Uterus (tissue), 4 donors: ENCODE data around the gene ATP1A1. TPM values are rescaled to one million over a fixed set of nuclear protein-coding genes. Genes with fewer than 3 reads are reported as not detected.

Source experiments
- DNase-seq, 2 donors: peaks; one replicate each; pipeline ENCODE4 v3.0.0-alpha.2; 2019 to 2020
- H3K27ac ChIP-seq, 2 donors: fragments of 200-600 bp; sonication (generic); 1 replicate in 1 of 2; 2 replicates in 1 of 2; pipeline ENCODE4 v1.5.1; 2016 to 2018
- H3K27me3 ChIP-seq, 2 donors: fragments of 200-600 bp; sonication (generic); one replicate each; pipeline ENCODE4 v1.5.1; 2018 to 2019; ENCODE audit warnings: control low read depth in 1 of 2
- H3K36me3 ChIP-seq, 2 donors: fragments of 200-600 bp; sonication (generic); one replicate each; pipeline ENCODE4 v1.5.1; 2019; ENCODE audit warnings: control low read depth in 1 of 2
- H3K4me1 ChIP-seq, 2 donors: fragments of 200-600 bp; sonication (generic); one replicate each; pipeline ENCODE4 v1.5.1; 2018 to 2019; ENCODE audit warnings: control low read depth in 1 of 2
- H3K4me3 ChIP-seq, 2 donors: fragments of 200-600 bp; sonication (generic); 1 replicate in 1 of 2; 2 replicates in 1 of 2; pipeline ENCODE4 v1.5.1; 2018 to 2019; ENCODE audit warnings: mild to moderate bottlenecking in 1 of 2
- H3K9me3 ChIP-seq, 2 donors: fragments of 200-600 bp; sonication (generic); one replicate each; pipeline ENCODE4 v1.5.1; 2019; ENCODE audit warnings: control low read depth in 1 of 2
- CTCF ChIP-seq, 4 experiments: fragments of 200-600 bp in 2 of 4; fragments of 450-650 bp in 2 of 4; sonication (generic) in 2 of 4; IDR thresholded peaks; one replicate each; pipeline ENCODE4 v1.5.1; 2016 to 2019; ENCODE audit warnings: antibody characterized with exemption in 4 of 4, mild to moderate bottlenecking in 2 of 4, moderate library complexity in 1 of 4
- POLR2A ChIP-seq, 2 donors: fragments of 450-650 bp; IDR thresholded peaks; one replicate each; pipeline ENCODE4 v1.6.1; 2016; ENCODE audit warnings: antibody characterized with exemption in 2 of 2, mild to moderate bottlenecking in 1 of 2, moderate library complexity in 1 of 2
- intact Hi-C: fragments of 100-400 bp; cut with DNase I; formaldehyde crosslinking; loops from one replicate; pipeline ENCODE4 v1.15.1; 2023; ENCODE audit warnings: low total_unique reads
- total RNA-seq, 4 donors: library from RNA; depleted of rRNA in 3 of 4; stranded (reverse); fragments of >200 nt in 3 of 4; gene quantifications; one replicate each; pipeline versions ENCODE4 v1.1.0 to v1.2.4, GENCODE V29; 2014 to 2023
- donor health status: DM: yes; HTN: yes; CAD: no.

ATP1A1 gene
- total RNA-seq, 4 donors from 2014 or later, result 135 to 202 (median 149) TPM

- no peak for DNase-seq
- H3K36me3 ChIP-seq, result no peaks in the 10 kb centered on the region
- intact Hi-C loops, result no loop called here
- H3K27me3 ChIP-seq, result no peaks in the 10 kb centered on the region
- TF ChIP-seq CTCF (IDR thresholded peaks at IDR 0.05), result no peak
- TF ChIP-seq POLR2A (IDR thresholded peaks at IDR 0.05), result no peak
- no peaks in the 10 kb centered on the region for H3K4me1 ChIP-seq
- H3K4me3 ChIP-seq, result no peak overlapping the region
- no peaks in the 10 kb centered on the region for H3K9me3 ChIP-seq
- H3K27ac ChIP-seq, result no peak overlapping the region
Measured at GRCh38 chr1:116405241-116406135, 32.4 kb downstream of the ATP1A1 start.

GRCh38 chr1:116407033-116407432, 34.0 kb downstream of the ATP1A1 start:
- no peaks in the 10 kb centered on the region for H3K4me1 ChIP-seq
- H3K36me3 ChIP-seq, result no peaks in the 10 kb centered on the region
- H3K27ac ChIP-seq, result no peak overlapping the region
- intact Hi-C loops, result no loop called here
- H3K27me3 ChIP-seq, result no peaks in the 10 kb centered on the region
- H3K9me3 ChIP-seq, result no peaks in the 10 kb centered on the region
- H3K4me3 ChIP-seq, result no peak overlapping the region
- DNase-seq, result no peak
- TF ChIP-seq POLR2A (IDR thresholded peaks at IDR 0.05) (no peak), CTCF (IDR thresholded peaks at IDR 0.05) (no peak)

GRCh38 chr1:116408193-116408592, 35.1 kb downstream of the ATP1A1 start:
- DNase-seq, result no peak
- H3K27me3 ChIP-seq, result no peaks in the 10 kb centered on the region
- no peak overlapping the region for H3K27ac ChIP-seq
- no peaks in the 10 kb centered on the region for H3K36me3 ChIP-seq
- no peaks in the 10 kb centered on the region for H3K4me1 ChIP-seq
- intact Hi-C loops, result no loop called here
- H3K9me3 ChIP-seq, result no peaks in the 10 kb centered on the region
- no peak overlapping the region for H3K4me3 ChIP-seq
- TF ChIP-seq POLR2A (IDR thresholded peaks at IDR 0.05) (no peak), CTCF (IDR thresholded peaks at IDR 0.05) (no peak)

DNA sequence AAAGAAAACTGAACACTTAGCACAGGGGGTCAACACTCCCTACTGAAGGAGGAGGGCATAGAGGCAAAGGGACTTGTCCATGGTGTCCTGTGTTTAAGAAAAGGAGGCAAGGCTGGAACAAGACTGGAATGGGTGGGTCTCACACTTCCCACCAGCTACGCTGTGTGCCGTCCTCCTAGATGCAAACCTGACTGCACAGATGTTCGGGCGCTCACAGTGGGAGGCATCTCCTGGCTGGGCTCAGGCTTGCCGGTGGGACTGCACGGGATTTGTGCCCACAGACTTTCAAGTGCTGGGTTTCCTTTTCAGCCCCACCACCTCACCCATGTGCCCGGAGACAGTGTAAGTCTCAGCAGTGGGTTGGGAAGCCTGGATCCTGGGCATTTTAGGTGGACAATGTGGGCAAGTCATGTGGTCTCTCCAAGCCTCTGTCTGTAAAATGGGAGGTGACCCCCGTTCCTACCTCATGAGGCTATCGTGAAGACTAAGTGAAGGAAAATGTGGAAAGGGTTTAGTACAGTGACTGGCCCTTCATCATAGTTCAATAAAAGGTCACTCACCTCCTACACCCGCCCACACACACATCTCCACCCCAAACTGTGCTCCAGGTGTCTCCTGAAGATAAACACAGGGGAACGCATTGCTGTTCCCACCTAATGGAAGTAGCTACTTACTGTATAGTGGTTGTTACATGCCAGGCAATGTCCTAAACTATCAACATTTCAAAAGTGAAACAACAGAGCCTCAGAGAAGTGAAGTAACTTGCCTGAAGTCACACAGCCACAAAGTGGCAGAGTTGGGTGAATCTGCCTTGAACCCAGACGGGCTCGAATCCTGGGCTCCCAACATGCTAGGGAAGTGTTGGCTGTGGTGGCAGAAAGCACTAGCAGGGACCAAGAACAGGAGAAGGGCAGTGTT, 36.0 kb downstream of the ATP1A1 start:
- Histone ChIP-seq H3K4me3 (no peak overlapping the region), H3K9me3 (no peaks in the 10 kb centered on the region), H3K27me3 (no peaks in the 10 kb centered on the region), H3K36me3 (no peaks in the 10 kb centered on the region), H3K27ac (no peak overlapping the region), H3K4me1 (no peaks in the 10 kb centered on the region)
- intact Hi-C loops, result no loop called here
- no peak for DNase-seq
- TF ChIP-seq POLR2A (IDR thresholded peaks at IDR 0.05), result no peak
- TF ChIP-seq CTCF (IDR thresholded peaks at IDR 0.05), result no peak
